ENCODE data around the gene PTTG1.
"Not testable (repeated sequence)": the region's sequence is repeated elsewhere in the genome, so short reads cannot be mapped to it uniquely, and the experiment has no call there.

PTTG1 gene

DNA sequence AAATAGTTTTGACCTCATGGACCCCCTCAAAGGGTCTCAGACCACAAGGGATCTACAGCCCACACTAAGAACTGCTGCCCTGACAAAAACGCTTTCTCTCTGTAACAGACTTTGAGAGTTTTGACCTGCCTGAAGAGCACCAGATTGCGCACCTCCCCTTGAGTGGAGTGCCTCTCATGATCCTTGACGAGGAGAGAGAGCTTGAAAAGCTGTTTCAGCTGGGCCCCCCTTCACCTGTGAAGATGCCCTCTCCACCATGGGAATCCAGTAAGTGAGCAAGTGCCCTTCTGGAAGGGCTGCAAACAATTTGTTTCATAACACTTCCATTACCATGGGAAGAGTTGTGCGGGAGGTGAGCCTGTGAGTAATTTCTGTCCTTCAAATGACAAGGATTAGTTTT, 6.0 kb downstream of the PTTG1 start:
- no peak for DNase-seq

GRCh38 chr5:160432196-160432595, 10.5 kb downstream of the PTTG1 start:
- no peak for DNase-seq

- no peak for DNase-seq
Measured at GRCh38 chr5:160432787-160433186, 11.1 kb downstream of the PTTG1 start.

DNA sequence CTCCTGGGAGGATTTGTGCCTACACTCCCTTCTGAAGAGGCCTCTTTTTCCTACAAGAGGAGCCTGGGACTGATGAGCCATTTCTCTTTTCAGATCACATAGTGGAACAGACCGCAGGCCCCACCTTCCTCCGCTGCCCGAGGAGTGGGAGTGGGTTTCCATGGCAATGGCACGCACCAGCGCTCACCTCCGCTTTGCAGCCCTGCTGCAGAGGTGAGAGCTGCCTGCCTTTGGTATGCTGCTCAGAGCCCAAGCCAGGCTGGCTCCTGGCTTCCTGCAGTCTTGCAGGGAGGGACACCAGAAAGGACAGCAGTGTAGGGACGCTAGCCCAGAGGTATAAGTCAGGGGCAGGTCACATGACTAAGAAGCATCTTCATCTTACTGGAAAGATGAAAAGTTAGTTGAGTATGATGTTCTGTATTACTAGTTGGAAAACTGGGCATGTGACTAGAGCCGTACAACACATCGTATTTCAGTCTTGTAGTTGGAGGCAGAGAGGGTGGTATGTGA, 12.4 kb downstream of the PTTG1 start:
- DNase-seq, result no peak

DNA sequence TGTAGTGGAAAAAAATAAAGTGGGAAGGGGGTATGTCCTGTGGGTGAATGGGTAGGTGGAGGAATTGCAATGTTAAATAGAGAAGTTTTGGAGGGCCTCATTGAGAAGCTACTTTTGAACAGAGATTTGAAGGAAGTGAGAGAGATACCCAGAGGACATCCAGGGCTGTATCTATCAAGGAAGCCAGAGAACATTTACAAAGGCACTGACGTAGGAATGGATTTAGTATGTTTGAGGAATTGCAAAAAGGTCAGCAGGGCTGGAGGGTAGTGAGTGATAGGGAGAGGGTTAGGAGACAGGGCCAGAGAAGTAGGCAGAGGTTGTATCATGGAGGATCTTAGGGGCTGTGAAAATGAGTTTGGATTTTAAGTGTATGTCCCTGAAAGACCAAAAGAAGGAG, 13.9 kb downstream of the PTTG1 start:
- no peak for DNase-seq

DNA sequence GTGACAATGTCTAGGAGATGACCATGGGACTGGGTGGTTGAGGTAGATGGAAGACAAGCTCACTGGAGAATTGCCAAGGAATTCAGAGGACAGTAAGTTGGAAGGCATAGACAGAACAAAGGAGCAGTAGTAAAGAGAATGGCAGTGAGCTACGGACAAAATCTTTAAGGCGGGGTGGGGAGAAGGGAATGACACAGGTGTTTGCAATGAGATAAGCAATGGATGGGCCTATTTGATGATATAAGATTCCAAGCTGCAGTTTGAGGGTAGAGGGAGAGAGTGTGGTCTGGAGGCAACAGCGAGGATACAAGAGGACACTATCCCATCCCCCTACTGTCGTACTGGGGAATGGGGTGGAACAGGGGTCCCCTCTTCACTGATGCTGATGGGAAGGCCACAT, 14.4 kb downstream of the PTTG1 start:
- DNase-seq, result no peak

DNA sequence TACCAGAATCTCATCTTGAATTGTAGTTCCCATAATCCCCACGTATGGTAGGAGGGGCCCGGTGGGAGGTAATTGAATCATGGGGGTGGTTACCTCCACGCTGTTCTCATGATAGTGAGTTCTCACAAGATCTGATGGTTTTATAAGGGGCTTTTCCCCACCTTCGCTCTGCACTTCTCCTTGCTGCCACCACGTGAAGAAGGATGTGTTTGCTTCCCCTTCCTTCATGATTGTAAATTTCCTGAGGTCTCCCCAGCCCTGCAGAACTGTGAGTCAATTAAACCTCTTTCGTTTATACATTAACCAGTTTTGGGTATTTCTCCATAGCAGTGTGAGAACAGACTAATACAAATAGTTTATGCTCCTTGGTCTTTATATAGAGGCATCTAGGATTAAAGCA, 15.0 kb downstream of the PTTG1 start:
- not testable (repeated sequence) for DNase-seq

- DNase-seq, result no peak
Measured at GRCh38 chr5:160437271-160437670, 15.6 kb downstream of the PTTG1 start.

GRCh38 chr5:160438316-160439204, 16.9 kb downstream of the PTTG1 start:
- DNase-seq, result peak; percentile 51

GRCh38 chr5:160439205-160439600, 17.5 kb downstream of the PTTG1 start:
- DNase-seq, result peak; percentile 91

GRCh38 chr5:160441311-160441781, 19.7 kb downstream of the PTTG1 start:
- DNase-seq, result no peak

DNA sequence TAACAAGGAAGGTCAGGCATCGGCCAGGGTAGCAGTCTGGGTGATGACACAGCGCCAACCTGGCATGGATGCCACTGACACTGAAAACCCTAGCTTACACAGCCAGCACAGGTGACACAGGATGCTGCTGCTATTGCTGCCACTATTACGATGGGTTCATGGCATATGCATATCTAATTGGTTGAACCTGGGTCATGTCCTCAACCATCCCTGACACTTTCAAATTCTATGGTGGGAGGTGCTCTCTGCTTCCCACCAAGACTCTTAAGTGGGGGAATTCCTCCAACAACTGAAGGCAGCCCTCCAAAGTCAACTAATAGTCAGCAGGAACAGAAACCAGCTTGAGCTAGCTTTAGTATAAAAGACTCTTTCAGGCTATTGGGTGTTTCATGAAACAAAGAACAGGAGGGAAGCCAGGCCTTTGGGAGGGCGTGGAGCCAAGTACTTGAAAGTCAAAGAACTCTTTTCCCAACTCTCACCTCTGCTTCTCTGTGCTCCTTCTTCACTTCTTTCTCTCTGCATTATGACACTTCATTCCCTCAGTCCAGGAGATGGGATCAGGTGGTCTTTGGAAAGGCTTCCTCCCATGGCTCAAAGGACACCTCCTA, 21.3 kb downstream of the PTTG1 start:
- no peak for DNase-seq

DNA sequence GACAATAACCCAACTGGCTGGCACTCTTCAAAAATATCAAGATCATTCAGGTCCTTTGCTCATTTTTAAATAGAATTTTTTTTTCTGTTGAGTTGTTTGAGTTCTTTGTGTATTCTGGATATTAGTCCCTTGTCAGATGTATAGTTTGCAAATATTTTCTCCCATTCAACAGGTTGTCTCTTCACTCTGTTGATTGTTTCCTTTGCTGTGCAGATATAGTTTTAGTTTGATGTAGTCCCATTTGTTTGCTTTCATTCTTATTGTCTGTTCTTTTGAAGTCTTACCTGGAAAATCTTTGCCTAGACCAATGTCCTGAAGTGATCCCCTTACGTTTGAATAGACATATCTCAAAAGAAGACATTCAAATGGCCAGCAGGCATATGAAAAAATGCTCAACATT, 22.8 kb downstream of the PTTG1 start:
- no peak for DNase-seq

GRCh38 chr5:160445132-160445531, 23.5 kb downstream of the PTTG1 start:
- no peak for DNase-seq

- DNase-seq, result no peak
Measured at GRCh38 chr5:160445751-160446150, 24.1 kb downstream of the PTTG1 start.

GRCh38 chr5:160448886-160449285, 27.2 kb downstream of the PTTG1 start:
- no peak for DNase-seq

GRCh38 chr5:160449458-160449857, 27.8 kb downstream of the PTTG1 start:
- DNase-seq, result no peak

DNA sequence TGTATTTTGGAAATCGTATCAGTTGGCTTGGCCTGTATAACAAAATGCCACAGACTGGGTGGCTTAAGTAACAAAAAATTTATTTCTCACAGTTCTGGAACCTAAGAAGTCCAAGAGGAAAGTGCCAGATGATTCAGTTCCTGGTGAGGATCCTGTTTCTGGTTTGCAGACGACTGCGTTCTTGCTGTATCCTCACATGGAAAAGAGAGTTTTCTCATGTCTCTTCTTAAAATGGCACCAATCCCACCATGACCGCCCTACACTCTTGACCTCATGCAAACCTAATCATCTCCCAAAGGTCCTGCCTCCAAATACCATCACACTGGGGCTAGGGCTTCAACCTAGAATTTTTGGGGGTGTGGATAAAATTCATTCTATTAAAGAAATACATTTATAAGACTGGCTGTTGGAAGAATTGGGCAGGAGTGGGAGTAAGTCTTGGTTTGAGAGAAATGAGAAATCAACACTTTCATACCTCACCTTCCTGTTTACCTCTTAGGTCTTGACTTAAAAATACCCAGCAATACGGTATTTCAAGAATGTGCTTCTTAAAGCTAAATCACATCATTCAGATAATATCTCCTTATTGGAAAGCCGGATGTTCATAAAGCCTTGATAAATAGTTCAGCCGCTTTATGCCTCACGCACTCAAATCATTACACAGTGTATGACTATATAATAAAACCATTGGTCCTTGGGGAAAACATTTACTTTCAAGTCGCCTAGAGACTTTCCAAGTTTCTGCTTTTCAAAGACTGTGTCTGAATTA, 28.7 kb downstream of the PTTG1 start:
- no peak for DNase-seq

DNA sequence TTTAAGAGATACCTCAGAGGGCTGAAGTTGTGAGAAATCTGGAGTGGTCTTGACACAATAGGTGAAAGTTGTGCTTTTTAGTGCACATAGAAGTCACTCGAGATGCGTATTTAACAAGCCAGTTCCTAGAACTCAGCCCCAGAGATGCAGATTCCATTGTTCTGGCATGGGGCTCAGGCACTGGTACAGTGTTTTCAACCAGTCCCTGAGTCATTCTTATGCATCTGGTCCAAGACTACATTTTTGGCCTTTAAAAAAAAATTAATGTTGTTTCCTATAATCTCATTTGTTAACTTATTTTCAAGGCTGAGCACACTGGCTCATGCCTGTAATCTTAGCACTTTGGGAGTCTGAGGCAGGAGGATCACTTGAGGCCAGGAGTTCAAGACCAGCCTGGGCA, 29.6 kb downstream of the PTTG1 start:
- no peak for DNase-seq

GRCh38 chr5:160452036-160452435, 30.4 kb downstream of the PTTG1 start:
- DNase-seq, result no peak

DNA sequence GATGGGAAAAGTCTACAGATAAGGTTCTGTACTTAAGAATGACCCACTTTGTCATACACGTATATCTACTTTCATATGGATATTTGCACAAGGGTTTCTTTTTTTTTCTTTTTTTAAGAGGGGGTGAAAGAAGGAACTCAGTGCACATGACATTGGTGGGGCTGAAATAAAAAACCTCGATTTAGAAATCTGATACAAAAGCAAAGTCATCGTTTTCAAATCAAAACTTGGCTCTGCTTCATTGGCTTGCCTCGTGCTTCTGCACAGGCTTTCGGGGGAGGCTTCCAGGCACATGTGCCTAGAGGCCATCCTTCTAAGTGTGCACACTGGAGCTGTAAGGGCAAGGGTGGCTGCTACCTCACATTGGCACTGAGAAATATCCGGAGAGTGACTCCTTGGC, 31.1 kb downstream of the PTTG1 start:
- no peak for DNase-seq

GRCh38 chr5:160453751-160454150, 32.1 kb downstream of the PTTG1 start:
- no peak for DNase-seq

DNA sequence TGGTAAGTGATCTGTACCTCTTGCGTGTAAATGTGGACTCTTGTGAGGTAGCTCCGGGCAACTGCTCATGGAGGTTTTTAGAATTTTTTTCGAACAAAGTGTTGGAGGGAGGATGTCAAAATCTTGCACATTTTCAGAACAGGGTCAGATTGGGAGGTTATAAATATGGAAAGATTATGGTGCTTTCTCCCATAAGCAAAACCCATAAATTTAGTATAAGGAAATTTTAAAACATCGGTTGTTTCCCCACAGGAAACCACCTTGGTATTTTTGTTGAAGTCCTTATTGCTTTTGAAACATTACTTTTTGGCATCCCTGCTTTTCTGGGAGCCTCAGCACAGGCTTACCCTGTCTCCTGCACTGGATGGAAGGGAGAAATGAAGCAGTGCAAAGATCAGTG, 33.9 kb downstream of the PTTG1 start:
- no peak for DNase-seq
